Measurements from ENCODE around the gene MEIS3.

MEIS3 gene

GRCh38 chr19:47374876-47375693 lies 44.2 kb downstream of the MEIS3 start:
- TF ChIP-seq EZH2phosphoT487 (IDR thresholded peaks at IDR 0.05; ENCODE audit: low read length) (no peak), CTCF (IDR thresholded peaks at IDR 0.05; ENCODE audit: low read length) (no peak), EZH2 (optimal IDR thresholded peaks at IDR 0.05; ENCODE audit: low read depth, low read length) (no peak)
- H3K79me2 ChIP-seq (ENCODE audit: low read length) = no peaks in the 10 kb centered on the region
- H3K4me3 ChIP-seq (ENCODE audit: low read length) = no peak overlapping the region
- H3K4me2 ChIP-seq (ENCODE audit: low read depth, low read length) = no peak overlapping the region
- no peaks in the 10 kb centered on the region for H4K20me1 ChIP-seq (ENCODE audit: insufficient read depth, low read length)
- H3K36me3 ChIP-seq (replicated peaks; ENCODE audit: insufficient read depth, low read length) = no peaks in the 10 kb centered on the region
- DNase-seq = no peak
- no peak overlapping the region for H3K27ac ChIP-seq (ENCODE audit: low read length)
- H3K9me2 ChIP-seq (replicated peaks; ENCODE audit: insufficient read depth, low read length) = no peaks in the 10 kb centered on the region
- H2AFZ ChIP-seq (ENCODE audit: low read length) = no peak overlapping the region
- no peaks in the 10 kb centered on the region for H3F3A ChIP-seq (ENCODE audit: insufficient read depth, low read length)
- no peaks in the 10 kb centered on the region for H3K4me1 ChIP-seq (ENCODE audit: low read length)
- no peaks in the 10 kb centered on the region for H3K9me3 ChIP-seq (replicated peaks; ENCODE audit: insufficient read depth, low read length)
- no peak overlapping the region for H3K9ac ChIP-seq (ENCODE audit: low read length)
- H3K27me3 ChIP-seq (replicated peaks; ENCODE audit: insufficient read depth, low read length) = no peaks in the 10 kb centered on the region

DNA sequence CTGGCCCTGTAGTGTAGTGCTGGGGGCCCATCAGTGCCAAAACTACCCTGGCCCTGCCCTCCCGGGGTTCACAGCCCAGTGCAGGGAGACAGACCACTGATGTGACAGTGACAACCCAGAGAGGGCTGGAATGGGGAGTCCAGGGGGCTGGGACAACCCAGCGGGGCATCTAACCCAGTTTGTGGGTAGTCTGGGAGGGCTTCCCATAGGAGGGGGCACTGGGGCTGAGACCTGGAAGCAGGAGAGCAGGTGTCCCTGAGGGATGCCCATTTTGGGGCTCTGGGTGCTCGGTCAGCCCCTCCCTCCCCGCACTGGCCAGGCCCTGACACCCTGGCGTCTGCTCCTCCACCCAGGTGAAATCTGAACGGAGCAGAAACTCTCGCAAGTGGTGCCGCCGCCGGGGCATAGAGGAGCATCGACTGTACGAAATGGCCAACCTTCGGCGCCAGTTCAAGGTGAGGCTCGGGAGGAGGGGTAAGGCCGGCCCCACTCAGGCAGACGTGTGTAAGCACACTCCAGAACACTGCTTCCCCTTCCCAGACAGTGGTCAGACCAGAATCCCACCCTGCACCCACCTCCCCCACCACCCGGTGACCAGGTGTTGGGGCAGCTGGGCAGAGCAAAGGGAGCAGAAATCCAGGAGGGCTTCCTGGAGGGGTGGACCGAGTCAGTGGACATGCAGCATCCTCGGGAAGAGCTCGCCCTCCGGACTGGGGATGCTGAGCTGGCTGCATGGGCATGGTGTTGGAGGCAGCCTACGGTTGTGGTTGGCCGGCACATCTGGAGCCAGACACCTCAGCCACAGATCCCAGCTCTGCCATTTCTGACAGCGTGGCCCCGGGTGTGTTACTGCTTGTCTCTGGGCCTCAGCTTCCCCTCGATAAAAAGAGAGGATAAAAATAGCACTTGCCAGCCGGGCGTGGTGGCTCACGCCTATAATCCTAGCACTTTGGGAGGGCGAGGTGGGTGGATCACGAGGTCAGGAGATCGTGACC lies 45.8 kb downstream of the MEIS3 start:
- H3F3A ChIP-seq (ENCODE audit: insufficient read depth, low read length) = no peaks in the 10 kb centered on the region
- H3K27ac ChIP-seq (ENCODE audit: low read length) = no peak overlapping the region
- H3K9ac ChIP-seq (ENCODE audit: low read length) = no peak overlapping the region
- DNase-seq = no peak
- no peak overlapping the region for H3K4me2 ChIP-seq (ENCODE audit: low read depth, low read length)
- no peak overlapping the region for H3K4me3 ChIP-seq (ENCODE audit: low read length)
- H3K36me3 ChIP-seq (replicated peaks; ENCODE audit: insufficient read depth, low read length) = no peaks in the 10 kb centered on the region
- H3K9me3 ChIP-seq (replicated peaks; ENCODE audit: insufficient read depth, low read length) = no peaks in the 10 kb centered on the region
- no peaks in the 10 kb centered on the region for H4K20me1 ChIP-seq (ENCODE audit: insufficient read depth, low read length)
- H3K9me2 ChIP-seq (replicated peaks; ENCODE audit: insufficient read depth, low read length) = no peaks in the 10 kb centered on the region
- TF ChIP-seq EZH2 (optimal IDR thresholded peaks at IDR 0.05; ENCODE audit: low read depth, low read length) = no peak
- no peak for TF ChIP-seq EZH2phosphoT487 (IDR thresholded peaks at IDR 0.05; ENCODE audit: low read length)
- no peak for TF ChIP-seq CTCF (IDR thresholded peaks at IDR 0.05; ENCODE audit: low read length)
- no peak overlapping the region for H2AFZ ChIP-seq (ENCODE audit: low read length)
- no peaks in the 10 kb centered on the region for H3K79me2 ChIP-seq (ENCODE audit: low read length)
- H3K27me3 ChIP-seq (replicated peaks; ENCODE audit: insufficient read depth, low read length) = no peaks in the 10 kb centered on the region
- no peaks in the 10 kb centered on the region for H3K4me1 ChIP-seq (ENCODE audit: low read length)

DNA sequence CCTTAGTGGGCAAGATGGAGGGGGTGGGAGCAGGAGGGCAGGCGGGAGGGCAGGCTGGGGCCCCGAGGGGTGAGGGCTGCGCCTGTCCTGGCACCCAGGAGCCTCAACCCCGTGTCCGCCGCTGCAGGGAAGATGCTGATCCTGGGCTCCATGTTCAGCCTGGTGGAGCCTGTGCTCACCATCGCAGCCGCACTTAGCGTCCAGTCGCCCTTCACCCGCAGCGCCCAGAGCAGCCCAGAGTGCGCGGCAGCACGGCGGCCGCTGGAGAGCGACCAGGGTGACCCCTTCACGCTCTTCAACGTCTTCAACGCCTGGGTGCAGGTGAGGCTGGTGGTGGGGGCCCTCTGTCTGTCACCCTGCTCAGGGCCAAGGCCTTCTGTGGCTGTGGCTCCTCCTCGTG lies 46.7 kb downstream of the MEIS3 start:
- Histone ChIP-seq H3K4me3 (ENCODE audit: low read length) (no peak overlapping the region), H3K4me1 (ENCODE audit: low read length) (no peaks in the 10 kb centered on the region), H3K27me3 (replicated peaks; ENCODE audit: insufficient read depth, low read length) (no peaks in the 10 kb centered on the region), H3K9me3 (replicated peaks; ENCODE audit: insufficient read depth, low read length) (no peaks in the 10 kb centered on the region), H3F3A (ENCODE audit: insufficient read depth, low read length) (no peaks in the 10 kb centered on the region), H3K9ac (ENCODE audit: low read length) (no peak overlapping the region), H3K9me2 (replicated peaks; ENCODE audit: insufficient read depth, low read length) (no peaks in the 10 kb centered on the region), H4K20me1 (ENCODE audit: insufficient read depth, low read length) (no peaks in the 10 kb centered on the region), H3K36me3 (replicated peaks; ENCODE audit: insufficient read depth, low read length) (no peaks in the 10 kb centered on the region), H2AFZ (ENCODE audit: low read length) (no peak overlapping the region), H3K79me2 (ENCODE audit: low read length) (no peaks in the 10 kb centered on the region), H3K4me2 (ENCODE audit: low read depth, low read length) (no peak overlapping the region), H3K27ac (ENCODE audit: low read length) (no peak overlapping the region)
- no peak for TF ChIP-seq CTCF (IDR thresholded peaks at IDR 0.05; ENCODE audit: low read length)
- TF ChIP-seq EZH2 (optimal IDR thresholded peaks at IDR 0.05; ENCODE audit: low read depth, low read length) = no peak
- DNase-seq = no peak
